ENCODE measurements around the gene CNTN5.

CNTN5 gene

GRCh38 chr11:99630629-99631028 is 609.9 kb downstream of the CNTN5 start:
- TF ChIP-seq ZNF140 (tag by site-specific recombination; IDR thresholded peaks at IDR 0.05) = no peak
- CTCF ChIA-PET = no interaction called here
- Histone ChIP-seq H3K27ac (ENCODE audit: extremely low read depth, low read depth, low read length) (no peak overlapping the region), H3K9me3 (ENCODE audit: control insufficient read depth, insufficient read depth, low read depth, low read length) (no peaks in the 10 kb centered on the region), H3K36me3 (ENCODE audit: control insufficient read depth in 2 of 2, insufficient read depth in 1 of 2, low read length in 2 of 2) (no peaks in the 10 kb centered on the region), H3K4me3 (ENCODE audit: low read depth, low read length) (no peak overlapping the region), H3K4me1 (ENCODE audit: control insufficient read depth, insufficient read depth, low read length) (no peaks in the 10 kb centered on the region)
- POLR2A ChIA-PET = no interaction called here

- CTCF ChIA-PET = no interaction called here
- TF ChIP-seq ZNF776 (tag by site-specific recombination; IDR thresholded peaks at IDR 0.05; ENCODE audit: borderline replicate concordance) (no peak), ZNF280C (tag by site-specific recombination; IDR thresholded peaks at IDR 0.05) (no peak), CTCF (tag by site-specific recombination; IDR thresholded peaks at IDR 0.05) (no peak), ZNF148 (tag by site-specific recombination; IDR thresholded peaks at IDR 0.05; ENCODE audit: borderline replicate concordance) (no peak), RBAK (tag by site-specific recombination; IDR thresholded peaks at IDR 0.05) (no peak), ZNF514 (tag by site-specific recombination; IDR thresholded peaks at IDR 0.05) (no peak)
- POLR2A ChIA-PET = no interaction called here
- Histone ChIP-seq H3K4me1 (ENCODE audit: control insufficient read depth, insufficient read depth, low read length) (no peaks in the 10 kb centered on the region), H3K27ac (ENCODE audit: extremely low read depth, low read depth, low read length) (no peak overlapping the region), H3K4me3 (ENCODE audit: low read depth, low read length) (no peak overlapping the region), H3K36me3 (ENCODE audit: control insufficient read depth in 2 of 2, insufficient read depth in 1 of 2, low read length in 2 of 2) (no peaks in the 10 kb centered on the region), H3K9me3 (ENCODE audit: control insufficient read depth, insufficient read depth, low read depth, low read length) (no peaks in the 10 kb centered on the region)
Measured at GRCh38 chr11:99631618-99632017, 610.9 kb downstream of the CNTN5 start.

GRCh38 chr11:99632969-99633368 is 612.2 kb downstream of the CNTN5 start:
- no peaks in the 10 kb centered on the region for H3K36me3 ChIP-seq (ENCODE audit: control insufficient read depth in 2 of 2, insufficient read depth in 1 of 2, low read length in 2 of 2)
- H3K4me1 ChIP-seq (ENCODE audit: control insufficient read depth, insufficient read depth, low read length) = no peaks in the 10 kb centered on the region
- TF ChIP-seq ZNF16 (tag by site-specific recombination; IDR thresholded peaks at IDR 0.05; ENCODE audit: low read depth) (no peak), ZNF48 (tag by site-specific recombination; IDR thresholded peaks at IDR 0.05) (no peak), ZFHX2 (tag by site-specific recombination; conservative IDR thresholded peaks at IDR 0.05) (no peak), ZNF677 (tag by site-specific recombination; IDR thresholded peaks at IDR 0.05) (no peak), ZSCAN23 (tag by site-specific recombination; IDR thresholded peaks at IDR 0.05) (no peak), GFI1B (tag by site-specific recombination; IDR thresholded peaks at IDR 0.05) (no peak)
- H3K4me3 ChIP-seq (ENCODE audit: low read depth, low read length) = no peak overlapping the region
- no peaks in the 10 kb centered on the region for H3K9me3 ChIP-seq (ENCODE audit: control insufficient read depth, insufficient read depth, low read depth, low read length)
- H3K27ac ChIP-seq (ENCODE audit: extremely low read depth, low read depth, low read length) = no peak overlapping the region
- ChIA-PET CTCF (no interaction called here), POLR2A (no interaction called here)

GRCh38 chr11:99634581-99634980 is 613.8 kb downstream of the CNTN5 start:
- H3K27ac ChIP-seq (ENCODE audit: extremely low read depth, low read depth, low read length) = no peak overlapping the region
- CTCF ChIA-PET = no interaction called here
- no peaks in the 10 kb centered on the region for H3K36me3 ChIP-seq (ENCODE audit: control insufficient read depth in 2 of 2, insufficient read depth in 1 of 2, low read length in 2 of 2)
- POLR2A ChIA-PET = no interaction called here
- H3K4me1 ChIP-seq (ENCODE audit: control insufficient read depth, insufficient read depth, low read length) = no peaks in the 10 kb centered on the region
- H3K4me3 ChIP-seq (ENCODE audit: low read depth, low read length) = no peak overlapping the region
- H3K9me3 ChIP-seq (ENCODE audit: control insufficient read depth, insufficient read depth, low read depth, low read length) = no peaks in the 10 kb centered on the region
- no peak for TF ChIP-seq IKZF3 (tag by site-specific recombination; IDR thresholded peaks at IDR 0.05)

Measured in HEK293 (cell line).